ENCODE results near the gene CITED2.

Gene CITED2

DNA sequence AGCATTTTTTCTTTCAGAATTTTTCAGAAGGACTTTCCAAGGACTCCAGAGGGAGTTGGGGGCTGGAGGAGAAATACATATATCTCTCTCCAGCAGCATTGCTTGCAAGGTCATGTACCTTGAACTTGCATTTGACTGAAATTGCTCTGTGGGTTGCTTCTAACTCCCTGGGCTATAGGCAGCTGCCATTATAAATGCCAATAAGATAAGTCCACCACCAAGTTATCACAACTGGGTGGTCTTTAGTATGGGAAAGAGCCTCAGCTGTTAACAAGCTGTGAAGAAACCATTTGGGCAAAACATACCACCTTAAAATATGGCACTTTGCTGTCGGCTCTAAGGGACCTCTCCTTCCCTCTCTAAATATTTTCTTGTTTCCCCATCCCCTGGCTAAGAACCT is 20.9 kb upstream of the CITED2 start (continued):
- TF ChIP-seq ATF2 (tag by site-specific recombination; IDR thresholded peaks at IDR 0.05; ENCODE audit: low read depth): no peak
- TF ChIP-seq ZNF600 (tag by site-specific recombination; IDR thresholded peaks at IDR 0.05): no peak
- no peak for TF ChIP-seq GLIS2 (tag by site-specific recombination; IDR thresholded peaks at IDR 0.05)

DNA sequence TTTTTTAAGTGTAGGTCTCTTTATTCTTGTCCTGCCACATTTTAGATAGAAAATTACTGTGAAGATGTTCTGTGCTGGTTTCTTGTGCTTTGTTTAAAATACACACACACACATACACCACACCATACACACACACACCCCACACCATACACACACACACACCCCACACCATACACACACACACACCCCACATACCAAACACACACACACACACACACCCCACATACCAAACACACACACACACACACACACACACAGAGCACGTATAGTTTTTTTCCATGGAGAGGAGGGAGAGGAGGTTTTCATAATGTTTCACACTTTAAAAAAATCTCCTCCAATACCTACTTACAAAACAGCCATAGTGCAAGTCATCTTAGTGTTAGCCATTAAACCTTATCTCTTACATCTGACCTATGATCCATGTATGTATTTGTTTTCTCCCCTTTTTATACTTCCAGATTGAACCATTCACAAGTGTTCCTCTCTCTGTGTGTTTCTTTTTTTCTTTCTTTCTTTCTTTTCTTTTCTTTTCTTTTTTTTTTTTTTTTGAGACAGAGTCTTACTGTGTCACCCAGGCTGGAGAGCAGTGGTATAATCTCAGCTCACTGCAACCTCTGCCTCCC is 19.7 kb upstream of the CITED2 start:
- H3K4me1 ChIP-seq (ENCODE audit: control insufficient read depth, insufficient read depth, low read length): no peaks in the 10 kb centered on the region
- TF ChIP-seq KLF16 (tag by site-specific recombination; IDR thresholded peaks at IDR 0.05): no peak
- TF ChIP-seq, protein P1, sequence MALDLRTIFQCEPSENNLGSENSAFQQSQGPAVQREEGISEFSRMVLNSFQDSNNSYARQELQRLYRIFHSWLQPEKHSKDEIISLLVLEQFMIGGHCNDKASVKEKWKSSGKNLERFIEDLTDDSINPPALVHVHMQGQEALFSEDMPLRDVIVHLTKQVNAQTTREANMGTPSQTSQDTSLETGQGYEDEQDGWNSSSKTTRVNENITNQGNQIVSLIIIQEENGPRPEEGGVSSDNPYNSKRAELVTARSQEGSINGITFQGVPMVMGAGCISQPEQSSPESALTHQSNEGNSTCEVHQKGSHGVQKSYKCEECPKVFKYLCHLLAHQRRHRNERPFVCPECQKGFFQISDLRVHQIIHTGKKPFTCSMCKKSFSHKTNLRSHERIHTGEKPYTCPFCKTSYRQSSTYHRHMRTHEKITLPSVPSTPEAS (tag by site-specific recombination; IDR thresholded peaks at IDR 0.05): peak; percentile 79
- no peaks in the 10 kb centered on the region for H3K36me3 ChIP-seq (ENCODE audit: control insufficient read depth in 2 of 2, insufficient read depth in 1 of 2, low read length in 2 of 2)
- no peaks in the 10 kb centered on the region for H3K9me3 ChIP-seq (ENCODE audit: control insufficient read depth, insufficient read depth, low read depth, low read length)
- no peak overlapping the region for H3K27ac ChIP-seq (ENCODE audit: extremely low read depth, low read depth, low read length)
- POLR2A ChIA-PET: interaction anchor here (1.5 to 1.6 kb wide), 2 partner anchors 19 to 36 kb away, joined by 5 to 8 read pairs; partner anchors contain the start of gene CITED2
- CTCF ChIA-PET: interaction anchor here (0.9 kb wide), 2 partner anchors 19 to 25 kb away, joined by 3 read pairs; no protein-coding TSS in a partner anchor
- no peak overlapping the region for H3K4me3 ChIP-seq (ENCODE audit: low read depth, low read length)

GRCh38 chr6:139392794-139393193 is 18.3 kb upstream of the CITED2 start:
- ChIA-PET CTCF (interaction anchor here (0.5 kb wide), 1 partner anchor 188 kb away, joined by 3 read pairs; no protein-coding TSS in a partner anchor), POLR2A (interaction anchor here (0.5 to 1.6 kb wide), 2 partner anchors 13 to 18 kb away, joined by 3 to 8 read pairs; partner anchors contain the start of gene CITED2)
- no peak for TF ChIP-seq KLF7 (tag by site-specific recombination; IDR thresholded peaks at IDR 0.05; ENCODE audit: borderline replicate concordance)
- TF ChIP-seq ZNF221 (tag by site-specific recombination; IDR thresholded peaks at IDR 0.05; ENCODE audit: borderline replicate concordance): no peak
- no peak for TF ChIP-seq ZNF140 (tag by site-specific recombination; IDR thresholded peaks at IDR 0.05)
- TF ChIP-seq, protein P2, sequence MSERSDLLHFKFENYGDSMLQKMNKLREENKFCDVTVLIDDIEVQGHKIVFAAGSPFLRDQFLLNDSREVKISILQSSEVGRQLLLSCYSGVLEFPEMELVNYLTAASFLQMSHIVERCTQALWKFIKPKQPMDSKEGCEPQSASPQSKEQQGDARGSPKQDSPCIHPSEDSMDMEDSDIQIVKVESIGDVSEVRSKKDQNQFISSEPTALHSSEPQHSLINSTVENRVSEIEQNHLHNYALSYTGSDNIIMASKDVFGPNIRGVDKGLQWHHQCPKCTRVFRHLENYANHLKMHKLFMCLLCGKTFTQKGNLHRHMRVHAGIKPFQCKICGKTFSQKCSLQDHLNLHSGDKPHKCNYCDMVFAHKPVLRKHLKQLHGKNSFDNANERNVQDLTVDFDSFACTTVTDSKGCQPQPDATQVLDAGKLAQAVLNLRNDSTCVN (tag by site-specific recombination; optimal IDR thresholded peaks at IDR 0.05): no peak
- TF ChIP-seq ZIC2 (tag by site-specific recombination; IDR thresholded peaks at IDR 0.05): no peak
- TF ChIP-seq, protein P3, sequence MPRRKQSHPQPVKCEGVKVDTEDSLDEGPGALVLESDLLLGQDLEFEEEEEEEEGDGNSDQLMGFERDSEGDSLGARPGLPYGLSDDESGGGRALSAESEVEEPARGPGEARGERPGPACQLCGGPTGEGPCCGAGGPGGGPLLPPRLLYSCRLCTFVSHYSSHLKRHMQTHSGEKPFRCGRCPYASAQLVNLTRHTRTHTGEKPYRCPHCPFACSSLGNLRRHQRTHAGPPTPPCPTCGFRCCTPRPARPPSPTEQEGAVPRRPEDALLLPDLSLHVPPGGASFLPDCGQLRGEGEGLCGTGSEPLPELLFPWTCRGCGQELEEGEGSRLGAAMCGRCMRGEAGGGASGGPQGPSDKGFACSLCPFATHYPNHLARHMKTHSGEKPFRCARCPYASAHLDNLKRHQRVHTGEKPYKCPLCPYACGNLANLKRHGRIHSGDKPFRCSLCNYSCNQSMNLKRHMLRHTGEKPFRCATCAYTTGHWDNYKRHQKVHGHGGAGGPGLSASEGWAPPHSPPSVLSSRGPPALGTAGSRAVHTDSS (tag by site-specific recombination; IDR thresholded peaks at IDR 0.05): no peak
- no peak for TF ChIP-seq ZNF530 (tag by site-specific recombination; IDR thresholded peaks at IDR 0.05; ENCODE audit: low read depth)
- TF ChIP-seq ZNF214 (tag by site-specific recombination; IDR thresholded peaks at IDR 0.05; ENCODE audit: borderline replicate concordance): no peak
- TF ChIP-seq ZNF157 (tag by site-specific recombination; IDR thresholded peaks at IDR 0.05): no peak
- Histone ChIP-seq H3K4me1 (ENCODE audit: control insufficient read depth, insufficient read depth, low read length) (no peaks in the 10 kb centered on the region), H3K9me3 (ENCODE audit: control insufficient read depth, insufficient read depth, low read depth, low read length) (no peaks in the 10 kb centered on the region), H3K27ac (ENCODE audit: extremely low read depth, low read depth, low read length) (no peak overlapping the region), H3K36me3 (ENCODE audit: control insufficient read depth in 2 of 2, insufficient read depth in 1 of 2, low read length in 2 of 2) (no peaks in the 10 kb centered on the region), H3K4me3 (ENCODE audit: low read depth, low read length) (no peak overlapping the region)
